Measurements from ENCODE around the gene OSM.

OSM gene

GRCh38 chr22:30306627-30307011 lies 40.0 kb upstream of the OSM start:
- TF ChIP-seq CTCF (IDR thresholded peaks at IDR 0.05; ENCODE audit: unreplicated experiment in 3 of 3), result no peak
- Mint-ChIP-seq H3K9me3 (no peaks in the 10 kb centered on the region), H3K27ac (peak overlapping the region in 2 of 3 experiments; percentile 53 to 91), H3K27me3 (ENCODE audit: low read depth) (no peaks in the 10 kb centered on the region), H3K36me3 (ENCODE audit: low read depth) (peaks cover 3% of the 10 kb centered on the region), H3K4me1 (peaks cover 55% of the 10 kb centered on the region), H3K4me3 (no peak overlapping the region)

- Mint-ChIP-seq H3K4me1 (peaks cover 49% of the 10 kb centered on the region), H3K9me3 (no peaks in the 10 kb centered on the region)
Measured at GRCh38 chr22:30305906-30306626, 39.4 kb upstream of the OSM start.

GRCh38 chr22:30305519-30305905 lies 38.9 kb upstream of the OSM start:
- peaks cover 3% of the 10 kb centered on the region for H3K36me3 Mint-ChIP-seq (ENCODE audit: low read depth)
- H3K27me3 Mint-ChIP-seq (ENCODE audit: low read depth), result no peaks in the 10 kb centered on the region
- H3K27ac Mint-ChIP-seq, result peak overlapping the region in 2 of 3 experiments; percentile 3 to 91
- peaks cover 43% of the 10 kb centered on the region for H3K4me1 Mint-ChIP-seq
- TF ChIP-seq CTCF (IDR thresholded peaks at IDR 0.05; ENCODE audit: unreplicated experiment in 3 of 3), result no peak
- no peak overlapping the region for H3K4me3 Mint-ChIP-seq
- no peaks in the 10 kb centered on the region for H3K9me3 Mint-ChIP-seq

More at GRCh38 chr22:30305906-30306626, 39.4 kb upstream of the OSM start:
- Mint-ChIP-seq H3K27me3 (ENCODE audit: low read depth) (no peaks in the 10 kb centered on the region), H3K36me3 (ENCODE audit: low read depth) (peaks cover 3% of the 10 kb centered on the region), H3K27ac (peak overlapping the region in 2 of 3 experiments; percentile 53 to 91), H3K4me3 (no peak overlapping the region)
- TF ChIP-seq CTCF (IDR thresholded peaks at IDR 0.05; ENCODE audit: unreplicated experiment in 3 of 3), result no peak

- H3K36me3 Mint-ChIP-seq (ENCODE audit: low read depth), result peaks cover 3% of the 10 kb centered on the region
- H3K4me1 Mint-ChIP-seq, result peaks cover 39% of the 10 kb centered on the region
- H3K27me3 Mint-ChIP-seq (ENCODE audit: low read depth), result no peaks in the 10 kb centered on the region
- H3K9me3 Mint-ChIP-seq, result no peaks in the 10 kb centered on the region
- TF ChIP-seq CTCF (IDR thresholded peaks at IDR 0.05; ENCODE audit: unreplicated experiment in 3 of 3), result no peak
- peak overlapping the region in 2 of 3 experiments; percentile 3 to 91 for H3K27ac Mint-ChIP-seq
- no peak overlapping the region for H3K4me3 Mint-ChIP-seq
Measured at GRCh38 chr22:30304495-30305244, 38.0 kb upstream of the OSM start.

GRCh38 chr22:30302810-30303138 lies 36.1 kb upstream of the OSM start:
- H3K4me1 Mint-ChIP-seq, result peaks cover 30% of the 10 kb centered on the region
- H3K9me3 Mint-ChIP-seq, result no peaks in the 10 kb centered on the region
- no peak overlapping the region for H3K27ac Mint-ChIP-seq
- no peak for TF ChIP-seq CTCF (IDR thresholded peaks at IDR 0.05; ENCODE audit: unreplicated experiment in 3 of 3)
- H3K4me3 Mint-ChIP-seq, result no peak overlapping the region
- peaks cover 3% of the 10 kb centered on the region for H3K36me3 Mint-ChIP-seq (ENCODE audit: low read depth)
- no peaks in the 10 kb centered on the region for H3K27me3 Mint-ChIP-seq (ENCODE audit: low read depth)
